Islet of Langerhans (tissue), 1 donor: ENCODE data around the gene COL11A1.
A peak's percentile ranks its signal among the peaks of the same experiment; 100 is the strongest.
"Not testable (repeated sequence)": the region's sequence is repeated elsewhere in the genome, so short reads cannot be mapped to it uniquely, and the experiment has no call there.

Experiments
- FAIRE-seq: peaks from one replicate; lab custom pipeline; 2011; peaks lifted over from hg19 to GRCh38; lab: Jason Lieb, UNC

Gene COL11A1

GRCh38 chr1:103108376-103109150, at the start of gene COL11A1:
COL11A1 (minus strand) TSS chr1:103108522; CDS start chr1:103108178, 344 bp downstream.
- FAIRE-seq = no peak

- no peak for FAIRE-seq
Observed at GRCh38 chr1:103156966-103157365, 48.6 kb upstream of the COL11A1 start.

GRCh38 chr1:103146166-103146565, 37.8 kb upstream of the COL11A1 start:
- no peak for FAIRE-seq

- FAIRE-seq = no peak
Observed at GRCh38 chr1:103145449-103145848, 37.1 kb upstream of the COL11A1 start.

GRCh38 chr1:103144681-103145080, 36.4 kb upstream of the COL11A1 start:
- FAIRE-seq = no peak

- no peak for FAIRE-seq
Observed at GRCh38 chr1:103142461-103142860, 34.1 kb upstream of the COL11A1 start.

- no peak for FAIRE-seq
Observed at GRCh38 chr1:103129796-103130195, 21.5 kb upstream of the COL11A1 start.

- FAIRE-seq = no peak
Observed at GRCh38 chr1:103129255-103129654, 20.9 kb upstream of the COL11A1 start.

- not testable (repeated sequence) for FAIRE-seq
Observed at GRCh38 chr1:103128256-103128655, 19.9 kb upstream of the COL11A1 start.

- no peak for FAIRE-seq
Observed at GRCh38 chr1:103125219-103125618, 16.9 kb upstream of the COL11A1 start.

GRCh38 chr1:103122983-103123720, 14.8 kb upstream of the COL11A1 start:
- FAIRE-seq = no peak

- no peak for FAIRE-seq
Observed at GRCh38 chr1:103120981-103121380, 12.7 kb upstream of the COL11A1 start.

- no peak for FAIRE-seq
Observed at GRCh38 chr1:103112546-103112945, 4.2 kb upstream of the COL11A1 start.

GRCh38 chr1:103111926-103112325, 3.6 kb upstream of the COL11A1 start:
- no peak for FAIRE-seq

GRCh38 chr1:103110701-103111100, 2.4 kb upstream of the COL11A1 start:
- FAIRE-seq = no peak

GRCh38 chr1:103109311-103109920, 1.1 kb upstream of the COL11A1 start:
- FAIRE-seq = no peak

GRCh38 chr1:103107741-103108375, 464 bp downstream of the COL11A1 start:
- FAIRE-seq = no peak

GRCh38 chr1:103106426-103107341, 1.6 kb downstream of the COL11A1 start:
- FAIRE-seq = peak; percentile 74

- no peak for FAIRE-seq
Observed at GRCh38 chr1:103101399-103101798, 6.9 kb downstream of the COL11A1 start.

- FAIRE-seq = no peak
Observed at GRCh38 chr1:103089221-103089620, 19.1 kb downstream of the COL11A1 start.

- FAIRE-seq = no peak
Observed at GRCh38 chr1:103087256-103087655, 21.1 kb downstream of the COL11A1 start.

GRCh38 chr1:103084181-103084580, 24.1 kb downstream of the COL11A1 start:
- FAIRE-seq = no peak
